GM18502 (cell line): ENCODE measurements around the gene IFNGR2.
"Not testable (repeated sequence)": the region's sequence is repeated elsewhere in the genome, so short reads cannot be mapped to it uniquely, and the experiment has no call there.

Source experiments
- ATAC-seq: cut with Tn5 transposase; IDR thresholded peaks from one replicate; pipeline ENCODE4 v1.9.1; 2021; ENCODE audit warnings: mild to moderate bottlenecking; ENCODE audit not compliant: unreplicated experiment, poor library complexity

The IFNGR2 gene

GRCh38 chr21:33375101-33375644 lies 28.0 kb upstream of the IFNGR2 start:
- no peak for ATAC-seq

- no peak for ATAC-seq
Measured at GRCh38 chr21:33377221-33377920, 25.8 kb upstream of the IFNGR2 start.

GRCh38 chr21:33378081-33378480 lies 25.1 kb upstream of the IFNGR2 start:
- no peak for ATAC-seq

- ATAC-seq: not testable (repeated sequence)
Measured at GRCh38 chr21:33379934-33380333, 23.3 kb upstream of the IFNGR2 start.

GRCh38 chr21:33380483-33380998 lies 22.7 kb upstream of the IFNGR2 start:
- peak; percentile 50 for ATAC-seq

- ATAC-seq: not testable (repeated sequence)
Measured at GRCh38 chr21:33381381-33381780, 21.8 kb upstream of the IFNGR2 start.

DNA sequence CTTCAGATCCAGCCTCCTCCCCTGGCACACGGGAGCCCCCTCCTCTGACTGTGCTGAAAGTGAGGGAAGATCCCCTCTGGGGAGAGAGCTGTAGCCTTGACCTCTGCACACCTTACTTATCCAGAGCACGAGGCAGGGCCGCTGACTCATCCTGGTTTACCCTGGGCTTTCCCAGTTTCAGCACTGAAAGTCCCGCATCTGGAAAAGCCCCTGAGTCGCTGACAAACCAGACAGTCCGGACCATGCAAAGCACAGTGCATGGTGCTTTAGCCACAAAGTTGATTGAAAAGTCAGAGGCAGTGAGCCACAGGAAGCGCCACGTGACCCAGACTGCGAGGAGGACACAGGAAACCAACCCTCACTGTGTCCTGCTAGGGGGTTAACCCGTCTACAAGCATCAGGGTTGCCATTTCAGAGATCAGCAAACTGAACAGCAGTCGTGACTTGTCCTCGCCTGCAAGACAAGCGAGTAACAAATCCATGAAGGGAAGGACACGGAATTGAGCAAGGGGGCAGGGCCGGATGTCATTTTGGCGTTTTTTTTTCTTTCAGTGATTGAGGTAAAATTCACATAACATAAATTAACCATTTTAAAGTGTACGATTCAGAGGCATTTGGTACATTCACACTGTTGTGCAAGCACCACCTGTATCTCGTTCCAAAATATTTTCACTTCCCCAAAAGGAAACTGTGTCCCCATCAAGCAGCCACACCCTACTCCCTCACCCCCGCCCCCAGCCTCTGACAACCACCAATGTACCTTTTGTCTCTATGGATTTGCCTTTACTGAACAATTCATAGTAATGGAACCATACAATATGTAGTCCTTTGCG lies 19.9 kb upstream of the IFNGR2 start:
- ATAC-seq: peak; percentile 79

- ATAC-seq: no peak
Measured at GRCh38 chr21:33384841-33385331, 18.3 kb upstream of the IFNGR2 start.

GRCh38 chr21:33386222-33386784 lies 16.9 kb upstream of the IFNGR2 start:
- ATAC-seq: no peak

DNA sequence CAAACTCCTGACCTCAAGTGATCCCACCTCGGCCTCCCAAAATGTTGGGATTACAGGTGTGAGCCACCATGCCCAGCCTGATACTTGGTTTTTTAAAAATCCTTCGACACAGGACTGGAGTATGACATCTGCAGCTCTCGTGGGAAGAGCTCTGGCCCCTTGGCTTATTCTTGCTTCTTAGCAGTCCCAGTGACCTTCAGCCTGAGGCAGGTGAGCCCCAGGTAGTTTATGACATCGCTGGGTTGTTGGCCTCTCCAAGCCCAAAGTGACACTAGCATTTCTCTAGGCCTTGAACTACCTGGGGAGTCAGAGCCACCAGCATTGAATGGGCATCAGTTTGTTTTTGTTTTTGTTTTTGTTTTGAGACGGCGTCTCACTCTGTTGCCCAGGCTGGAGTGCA lies 15.9 kb upstream of the IFNGR2 start:
- no peak for ATAC-seq

DNA sequence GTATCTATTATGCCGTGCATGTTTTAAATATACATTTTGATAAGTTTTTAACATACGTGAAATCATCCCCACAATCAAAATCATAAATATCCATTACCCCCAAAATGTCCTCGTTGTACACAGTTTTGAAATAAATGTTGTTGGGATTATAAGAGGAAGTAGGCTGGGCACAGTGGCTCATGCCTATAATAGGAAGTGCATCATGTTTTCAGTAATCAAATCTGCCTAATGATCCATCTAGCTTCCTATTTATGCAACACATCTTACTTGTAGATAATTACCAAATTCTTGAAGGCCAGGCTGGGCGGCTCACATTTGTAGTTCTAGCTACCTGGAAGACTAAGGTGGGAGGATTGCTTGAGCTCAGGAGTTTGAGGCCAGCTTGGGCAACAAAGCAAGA lies 15.0 kb upstream of the IFNGR2 start:
- ATAC-seq: no peak

GRCh38 chr21:33390479-33390878 lies 12.7 kb upstream of the IFNGR2 start:
- no peak for ATAC-seq

GRCh38 chr21:33391656-33392055 lies 11.6 kb upstream of the IFNGR2 start:
- no peak for ATAC-seq

DNA sequence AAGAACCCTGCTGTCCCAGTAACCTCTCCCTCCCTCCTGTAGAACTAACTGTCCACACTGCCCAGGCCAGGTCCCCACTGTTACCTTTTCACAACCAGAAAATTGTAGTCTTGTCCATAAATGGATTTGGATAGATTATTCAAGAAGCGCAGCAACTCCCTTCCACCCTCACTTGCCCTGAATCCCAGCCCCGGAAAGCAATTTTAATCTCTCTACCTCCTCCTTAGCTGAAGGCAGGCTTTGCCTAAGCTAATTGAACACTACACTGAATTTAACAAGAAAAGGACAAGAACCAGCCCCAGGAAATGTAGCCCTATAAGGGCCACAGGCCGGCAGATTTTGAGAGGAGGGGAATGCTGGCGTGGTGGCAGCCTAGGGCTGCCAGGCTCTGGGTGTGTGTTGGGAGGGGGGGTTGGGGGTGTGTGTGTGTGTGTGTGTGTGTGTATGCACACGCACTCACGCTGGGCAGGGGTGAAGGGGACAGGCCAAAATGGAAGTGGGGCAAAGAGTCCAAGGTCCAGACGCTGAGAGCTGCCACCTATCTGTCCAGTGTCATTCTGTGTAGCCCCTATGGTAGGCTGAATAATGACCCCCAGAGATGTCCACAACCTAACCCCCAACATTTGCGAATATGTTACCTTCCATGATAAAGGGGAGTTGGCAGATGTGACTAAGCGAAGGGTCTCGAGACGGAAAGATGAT lies 10.8 kb upstream of the IFNGR2 start:
- no peak for ATAC-seq

DNA sequence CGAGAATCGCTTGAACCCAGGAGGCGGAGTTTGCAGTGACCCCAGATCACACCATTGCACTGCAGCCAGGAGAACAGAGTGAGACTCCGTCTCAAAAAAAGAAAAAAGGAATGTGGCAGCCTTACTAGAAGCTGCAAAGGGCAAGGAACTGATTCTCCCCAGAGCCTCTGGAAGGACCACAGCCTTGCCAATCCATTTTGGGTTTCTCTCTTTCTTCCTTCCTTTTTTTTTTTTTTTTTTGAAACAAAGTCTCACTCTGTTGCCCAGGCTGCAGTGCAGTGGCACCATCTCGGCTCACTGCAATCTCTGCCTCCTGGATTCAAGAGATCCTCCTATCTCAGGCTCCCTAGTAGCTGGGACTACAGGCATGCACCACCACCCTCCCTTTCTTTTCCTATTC lies 9.9 kb upstream of the IFNGR2 start:
- no peak for ATAC-seq

GRCh38 chr21:33394260-33394659 lies 9.0 kb upstream of the IFNGR2 start:
- ATAC-seq: no peak

GRCh38 chr21:33395891-33396331 lies 7.3 kb upstream of the IFNGR2 start:
- no peak for ATAC-seq

DNA sequence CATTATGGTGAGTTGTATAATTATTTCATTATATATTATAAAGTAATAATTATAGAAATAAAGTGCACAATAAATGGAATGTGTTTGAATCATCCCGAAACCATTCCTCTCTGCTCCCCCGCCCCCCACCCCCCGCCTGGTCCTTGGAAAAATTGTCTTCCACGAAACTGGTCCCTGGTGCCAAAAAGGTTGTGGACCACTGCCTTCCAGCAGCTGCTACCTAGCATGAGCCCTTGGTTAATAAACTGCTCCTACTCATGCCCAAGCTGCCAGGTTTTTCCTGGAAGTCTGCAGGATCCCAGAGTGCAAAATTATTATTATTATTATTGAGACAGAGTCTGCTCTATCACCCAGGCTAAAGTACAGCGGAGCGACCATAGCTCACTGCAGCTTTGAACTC lies 6.8 kb upstream of the IFNGR2 start:
- no peak for ATAC-seq

GRCh38 chr21:33396951-33397350 lies 6.3 kb upstream of the IFNGR2 start:
- no peak for ATAC-seq

DNA sequence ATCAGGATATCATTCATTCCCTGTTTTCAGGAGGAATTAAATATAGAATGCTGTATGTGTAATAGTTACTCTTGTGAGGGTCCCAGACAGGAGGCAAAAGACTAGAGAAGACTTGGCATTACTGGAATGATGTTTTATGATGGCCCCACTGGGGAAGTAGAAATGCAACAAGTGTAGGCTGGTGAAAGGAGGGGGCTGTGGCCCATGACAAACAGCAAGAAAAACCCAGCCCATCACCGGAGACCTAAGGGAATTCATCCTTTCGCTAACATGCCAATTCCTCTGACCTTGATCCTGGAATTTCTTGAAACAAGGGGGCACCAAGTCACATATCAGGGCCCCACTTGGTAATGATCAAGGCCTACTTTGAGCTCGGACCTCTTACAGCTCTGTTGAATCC lies 5.5 kb upstream of the IFNGR2 start:
- ATAC-seq: no peak
